Astrocyte of the cerebellum (primary cell): ENCODE results near the gene MSH2.
"Not testable (repeated sequence)": the region's sequence is repeated elsewhere in the genome, so short reads cannot be mapped to it uniquely, and the experiment has no call there.

Experiments used
- DNase-seq: peaks from one replicate; pipeline ENCODE4 v3.0.0-alpha.2; 2011; ENCODE audit warnings: low read depth
- H3K4me3 ChIP-seq: 2 replicates; pipeline ENCODE4 v1.5.1; 2011; ENCODE audit warnings: mild to moderate bottlenecking, low read depth, low read length, moderate library complexity
- in situ Hi-C: cut with HindIII; loops from 2 replicates; pipeline ENCODE4 v1.10.0; 2017; ENCODE audit warnings: low sequenced_read_pairs
- TF ChIP-seq, protein P1 (sequence below): IDR thresholded peaks from 2 replicates; pipeline ENCODE4 v1.5.1; 2012; ENCODE audit warnings: low read length, low read depth, moderate library complexity, mild to moderate bottlenecking; ENCODE audit errors: missing control alignments

MSH2 gene

GRCh38 chr2:47360927-47361326 lies 42.0 kb upstream of the MSH2 start:
- H3K4me3 ChIP-seq: no peak overlapping the region
- TF ChIP-seq, protein P1, sequence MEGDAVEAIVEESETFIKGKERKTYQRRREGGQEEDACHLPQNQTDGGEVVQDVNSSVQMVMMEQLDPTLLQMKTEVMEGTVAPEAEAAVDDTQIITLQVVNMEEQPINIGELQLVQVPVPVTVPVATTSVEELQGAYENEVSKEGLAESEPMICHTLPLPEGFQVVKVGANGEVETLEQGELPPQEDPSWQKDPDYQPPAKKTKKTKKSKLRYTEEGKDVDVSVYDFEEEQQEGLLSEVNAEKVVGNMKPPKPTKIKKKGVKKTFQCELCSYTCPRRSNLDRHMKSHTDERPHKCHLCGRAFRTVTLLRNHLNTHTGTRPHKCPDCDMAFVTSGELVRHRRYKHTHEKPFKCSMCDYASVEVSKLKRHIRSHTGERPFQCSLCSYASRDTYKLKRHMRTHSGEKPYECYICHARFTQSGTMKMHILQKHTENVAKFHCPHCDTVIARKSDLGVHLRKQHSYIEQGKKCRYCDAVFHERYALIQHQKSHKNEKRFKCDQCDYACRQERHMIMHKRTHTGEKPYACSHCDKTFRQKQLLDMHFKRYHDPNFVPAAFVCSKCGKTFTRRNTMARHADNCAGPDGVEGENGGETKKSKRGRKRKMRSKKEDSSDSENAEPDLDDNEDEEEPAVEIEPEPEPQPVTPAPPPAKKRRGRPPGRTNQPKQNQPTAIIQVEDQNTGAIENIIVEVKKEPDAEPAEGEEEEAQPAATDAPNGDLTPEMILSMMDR: no peak
- in situ Hi-C loops: no loop called here
- no peak for DNase-seq

DNA sequence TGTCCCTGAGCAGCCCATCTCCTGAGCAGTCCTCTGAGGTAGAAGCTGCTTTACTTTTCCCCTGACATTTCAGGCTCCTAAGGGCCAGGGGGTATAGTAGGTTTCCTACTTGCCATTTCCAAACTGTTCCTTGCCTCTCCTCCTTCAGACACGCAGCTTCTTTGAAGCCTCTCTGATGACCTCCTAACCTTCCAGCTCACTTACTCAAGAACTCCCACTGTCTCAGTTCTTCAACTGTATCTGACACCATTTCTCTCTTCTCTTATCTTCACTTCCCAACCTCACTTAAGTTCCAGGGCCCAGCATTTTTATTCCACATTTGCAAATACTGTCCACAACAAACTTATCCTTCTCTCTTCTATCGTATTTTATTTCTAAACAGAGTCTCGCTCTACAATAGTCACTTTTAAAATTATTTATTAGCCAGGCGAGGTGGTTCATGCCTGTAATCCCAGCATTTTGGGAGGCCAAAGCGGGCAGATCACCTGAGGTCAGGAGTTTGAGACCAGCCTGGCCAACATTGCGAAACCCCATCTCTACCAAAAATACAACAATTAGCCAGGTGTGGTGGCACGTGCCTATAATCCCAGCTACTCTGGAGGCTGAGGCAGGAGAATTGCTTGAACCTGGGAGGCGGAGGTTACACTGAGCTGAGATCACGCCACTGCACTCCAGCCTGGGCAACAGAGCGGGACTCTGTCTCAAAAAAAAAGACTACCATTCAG lies 41.3 kb upstream of the MSH2 start:
- in situ Hi-C loops: not testable (repeated sequence)

GRCh38 chr2:47373747-47374146 lies 29.2 kb upstream of the MSH2 start:
- in situ Hi-C loops: no loop called here
- H3K4me3 ChIP-seq: no peak overlapping the region
- DNase-seq: no peak
- TF ChIP-seq, protein P1: no peak

More for the DNA sequence above, 41.3 kb upstream of the MSH2 start:
- H3K4me3 ChIP-seq, DNase-seq: not testable (repeated sequence)

GRCh38 chr2:47375307-47375706 lies 27.6 kb upstream of the MSH2 start:
- in situ Hi-C loops: loop anchor here (5.0 kb wide), 1 partner anchor 38 kb away; no protein-coding TSS in a partner anchor
- no peak for DNase-seq
- no peak overlapping the region for H3K4me3 ChIP-seq
- TF ChIP-seq, protein P1: no peak

- TF ChIP-seq, protein P1: no peak
- H3K4me3 ChIP-seq: no peak overlapping the region
- DNase-seq: no peak
- in situ Hi-C loops: loop anchor here (5.0 kb wide), 1 partner anchor 42 kb away; no protein-coding TSS in a partner anchor
Observed at GRCh38 chr2:47379384-47379783, 23.6 kb upstream of the MSH2 start.

DNA sequence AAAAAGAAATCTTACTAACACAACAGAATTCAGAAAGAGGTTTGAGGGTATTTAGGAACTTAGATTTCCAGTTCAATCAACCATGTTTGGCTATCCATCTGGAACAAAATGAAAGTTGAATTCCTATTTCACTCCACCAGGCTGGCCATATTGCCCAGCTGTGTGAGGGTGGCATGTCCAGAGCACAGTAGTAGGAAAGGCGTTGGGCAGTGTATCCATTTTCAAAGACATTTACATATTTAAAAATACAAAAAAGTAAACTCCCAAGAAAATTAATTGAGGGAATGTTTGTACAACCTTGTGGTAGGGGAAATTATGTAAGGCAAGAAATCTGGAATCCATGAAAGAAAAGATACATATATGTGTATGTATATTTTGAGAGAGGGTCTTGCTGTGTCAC lies 21.5 kb upstream of the MSH2 start:
- H3K4me3 ChIP-seq: no peak overlapping the region
- in situ Hi-C loops: no loop called here
- no peak for DNase-seq
- TF ChIP-seq, protein P1: no peak

- in situ Hi-C loops: no loop called here
- H3K4me3 ChIP-seq: no peak overlapping the region
- TF ChIP-seq, protein P1: no peak
- no peak for DNase-seq
Observed at GRCh38 chr2:47386551-47386950, 16.4 kb upstream of the MSH2 start.
